Stimulated activated CD4-positive, alpha-beta T cell treated with anti-CD3 and anti-CD28 coated beads, Interleukin-4, amount 100 ng/mL, for 48 hours (primary cell): ENCODE results near the gene TMC2.

Experiments
- DNase-seq, 2 donors: peaks; one replicate each; pipeline ENCODE4 v3.0.0-alpha.2; 2020; ENCODE audit warnings: low read depth in 2 of 2

The TMC2 gene

GRCh38 chr20:2626853-2627541, 90.6 kb downstream of the TMC2 start:
- DNase-seq, result no peak

DNA sequence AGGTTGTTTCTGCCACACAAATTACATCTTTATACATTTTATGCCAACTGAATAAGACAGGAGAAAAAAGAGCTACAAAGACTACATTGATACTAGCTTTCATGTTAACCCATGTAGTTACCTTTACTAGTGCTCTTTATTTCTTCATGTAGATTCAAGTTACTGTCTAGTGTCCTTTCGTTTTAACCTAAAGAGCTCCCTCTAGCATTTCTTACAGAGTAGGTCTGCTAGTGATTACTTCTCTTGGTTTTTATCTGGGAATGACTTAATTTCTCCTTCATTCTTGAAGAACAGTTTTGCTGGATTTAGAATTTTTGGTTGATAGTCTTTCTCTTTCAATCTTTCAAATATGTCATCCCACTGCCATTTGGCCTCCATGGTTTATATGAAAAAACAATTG, 94.9 kb downstream of the TMC2 start:
- DNase-seq, result no peak

DNA sequence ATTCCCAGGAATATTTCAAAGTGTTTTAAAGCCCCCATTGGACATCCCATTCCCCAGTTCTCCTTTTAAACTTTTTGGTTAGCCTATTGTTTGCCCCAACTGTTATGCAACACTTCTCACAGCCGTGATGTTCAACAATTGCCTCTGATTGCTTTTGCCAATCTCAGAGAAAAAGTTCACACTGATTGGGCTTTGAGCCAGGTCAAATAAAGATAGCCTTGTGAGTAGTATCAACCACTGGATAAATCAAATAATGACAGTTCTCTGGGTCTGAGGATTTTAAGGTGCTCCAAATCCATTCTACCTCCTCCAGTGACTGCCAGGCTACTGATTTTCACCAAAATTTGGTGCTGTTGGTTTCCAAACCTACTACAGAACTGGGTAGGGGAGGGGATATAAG, 97.0 kb downstream of the TMC2 start:
- DNase-seq, result no peak

DNA sequence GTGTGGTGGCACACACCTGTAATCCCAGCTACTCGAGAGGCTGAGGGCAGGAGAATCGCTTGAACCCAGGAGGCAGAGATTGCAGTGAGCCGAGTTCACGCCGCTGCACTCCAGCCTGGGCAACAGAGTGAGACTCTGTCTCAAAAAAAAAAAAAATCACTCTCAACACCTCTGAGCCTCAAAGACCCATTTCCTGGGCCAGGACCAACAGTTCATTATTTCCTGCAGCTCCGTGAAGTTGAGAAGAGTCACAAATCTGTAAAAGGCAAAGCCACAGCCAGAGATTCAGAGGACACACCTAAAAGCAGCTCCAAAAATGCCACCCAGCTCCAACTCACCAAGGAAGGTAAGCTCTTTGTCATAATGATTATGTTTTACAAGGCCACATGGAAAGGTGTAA, 100.9 kb downstream of the TMC2 start:
- no peak for DNase-seq

DNA sequence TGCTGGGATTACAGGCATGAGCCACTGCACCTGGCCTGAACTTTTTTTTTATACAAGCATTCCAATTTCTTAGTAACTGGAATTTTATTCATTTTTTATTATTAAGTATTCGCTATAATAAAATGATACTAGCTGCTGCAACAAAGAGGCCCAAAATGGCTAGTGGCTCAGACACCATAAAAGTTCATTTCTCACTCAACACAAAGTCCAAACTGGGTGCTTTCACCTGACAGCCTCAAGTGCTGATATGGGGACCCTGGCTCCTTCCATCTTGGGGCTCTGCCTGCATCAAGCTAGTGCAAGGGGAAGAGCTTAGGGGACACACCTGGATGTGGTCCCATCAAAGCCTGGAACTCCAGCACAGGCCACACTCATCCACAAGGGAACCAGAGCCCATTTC, 103.9 kb downstream of the TMC2 start:
- no peak for DNase-seq

DNA sequence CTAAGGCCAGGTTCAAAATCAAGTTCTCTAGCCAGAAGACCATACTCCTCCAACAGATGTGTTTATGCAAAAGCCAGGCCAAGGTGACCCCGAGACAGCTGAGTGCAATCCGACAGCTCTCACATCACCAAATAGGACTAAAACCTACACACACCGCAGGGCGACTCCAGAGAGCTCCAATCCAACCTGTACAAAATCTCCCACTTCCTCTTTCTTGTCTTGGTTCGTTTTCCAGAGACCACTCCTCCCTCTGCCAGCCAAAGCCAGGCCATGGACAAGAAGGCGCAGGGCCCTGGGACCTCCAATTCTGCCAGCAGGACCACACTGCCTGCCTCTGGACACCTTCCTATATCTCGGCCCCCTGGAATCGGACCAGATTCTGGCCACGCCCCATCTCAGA, 104.5 kb downstream of the TMC2 start:
- no peak for DNase-seq

DNA sequence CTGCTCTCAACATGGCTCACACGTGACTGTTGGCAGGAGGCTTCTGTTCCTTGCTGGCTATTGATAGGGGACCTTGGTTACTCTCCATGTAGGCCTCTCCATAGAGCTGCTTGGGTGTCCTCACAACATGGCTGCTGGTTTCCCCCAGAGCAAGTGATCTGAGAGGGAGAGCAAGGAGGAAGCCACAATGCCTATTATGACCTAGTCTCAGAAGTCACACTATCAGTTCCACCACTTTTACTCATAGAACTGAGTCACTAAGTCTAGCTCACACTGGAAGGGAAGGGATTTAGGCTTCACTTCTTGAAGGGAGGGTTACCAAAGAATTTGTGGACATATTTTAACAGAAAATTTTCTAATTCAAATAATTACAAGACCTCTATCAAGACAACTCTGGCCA, 107.3 kb downstream of the TMC2 start:
- DNase-seq, result no peak

GRCh38 chr20:2651772-2652723, 115.7 kb downstream of the TMC2 start, which contains the start of gene NOP56:
Gene NOP56 (plus strand): TSS chr20:2652632. CDS start chr20:2652661, 29 bp downstream.
- peak; percentile 91 to 92 for DNase-seq

DNA sequence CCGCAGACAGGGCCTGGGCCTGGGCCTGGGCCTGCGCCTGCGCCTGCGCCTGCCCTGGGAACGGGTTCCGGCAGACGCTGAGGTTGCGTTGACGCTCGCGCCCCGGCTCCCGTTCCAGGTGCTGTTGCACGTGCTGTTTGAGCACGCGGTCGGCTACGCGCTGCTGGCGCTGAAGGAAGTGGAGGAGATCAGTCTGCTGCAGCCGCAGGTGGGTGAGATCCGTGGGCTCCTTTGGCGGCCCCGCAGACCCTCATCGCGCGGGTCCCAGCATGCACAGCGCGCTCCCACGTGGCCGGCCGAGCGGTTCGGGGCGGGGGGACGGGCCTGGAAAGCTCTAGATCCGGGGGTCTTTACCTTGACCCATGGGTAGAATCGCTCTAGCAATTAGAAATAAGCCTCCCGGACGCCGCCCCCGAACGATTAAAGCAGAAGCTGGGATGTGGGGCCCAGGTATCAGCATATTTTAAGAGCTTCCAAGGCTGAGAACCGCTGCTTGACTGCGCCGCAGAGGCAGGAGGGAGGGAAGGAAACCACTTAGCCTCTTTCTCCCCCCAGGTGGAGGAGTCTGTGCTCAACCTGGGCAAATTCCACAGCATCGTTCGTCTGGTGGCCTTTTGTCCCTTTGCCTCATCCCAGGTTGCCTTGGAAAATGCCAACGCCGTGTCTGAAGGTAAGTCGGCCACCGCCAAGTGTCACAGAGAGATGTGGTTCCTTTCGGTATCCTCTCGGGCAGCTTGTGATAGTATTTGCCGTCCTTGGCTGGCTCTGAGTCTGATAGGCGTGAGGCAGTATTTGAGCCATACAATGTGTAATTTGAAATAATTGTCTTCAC, 116.6 kb downstream of the TMC2 start:
- peak; percentile 38 to 48 for DNase-seq

DNA sequence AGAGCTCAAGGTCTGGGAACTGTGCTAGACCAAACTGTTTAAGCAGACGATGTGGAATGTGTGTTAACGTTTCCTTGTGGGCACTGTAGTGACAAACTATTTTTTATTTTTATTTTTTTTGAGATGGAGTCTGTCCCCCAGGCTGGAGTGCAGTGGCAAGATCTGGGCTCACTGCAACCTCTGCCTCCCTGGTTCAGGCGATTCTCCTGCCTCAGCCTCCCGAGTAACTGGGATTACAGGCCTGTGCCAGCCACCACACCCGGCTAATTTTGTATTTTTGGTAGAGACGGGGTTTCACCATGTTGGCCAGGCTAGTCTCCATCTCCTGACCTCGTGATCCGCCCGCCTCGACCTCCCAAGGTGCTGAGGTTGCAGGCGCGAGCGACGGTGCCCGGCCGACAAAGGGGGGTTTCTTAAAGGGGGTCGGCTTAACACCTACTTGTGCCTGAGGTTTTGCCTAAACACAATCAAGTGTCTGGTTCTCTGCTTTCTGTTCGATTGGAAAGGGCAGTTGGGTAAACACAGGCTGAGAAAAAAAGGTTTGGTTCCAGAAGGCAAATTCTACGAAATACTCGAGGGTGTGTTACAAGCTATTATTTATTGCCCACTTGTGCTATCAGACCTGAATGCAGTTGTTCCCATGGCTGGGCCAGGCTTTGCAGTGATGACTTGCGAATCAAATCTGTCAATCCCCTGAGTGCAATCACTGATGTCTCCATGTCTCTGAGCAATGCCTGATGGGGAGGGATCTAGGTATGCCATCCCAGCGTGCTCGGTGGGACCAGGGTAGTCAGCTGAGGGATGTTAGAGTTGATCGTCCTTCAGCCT, 117.4 kb downstream of the TMC2 start:
- DNase-seq, result no peak

DNA sequence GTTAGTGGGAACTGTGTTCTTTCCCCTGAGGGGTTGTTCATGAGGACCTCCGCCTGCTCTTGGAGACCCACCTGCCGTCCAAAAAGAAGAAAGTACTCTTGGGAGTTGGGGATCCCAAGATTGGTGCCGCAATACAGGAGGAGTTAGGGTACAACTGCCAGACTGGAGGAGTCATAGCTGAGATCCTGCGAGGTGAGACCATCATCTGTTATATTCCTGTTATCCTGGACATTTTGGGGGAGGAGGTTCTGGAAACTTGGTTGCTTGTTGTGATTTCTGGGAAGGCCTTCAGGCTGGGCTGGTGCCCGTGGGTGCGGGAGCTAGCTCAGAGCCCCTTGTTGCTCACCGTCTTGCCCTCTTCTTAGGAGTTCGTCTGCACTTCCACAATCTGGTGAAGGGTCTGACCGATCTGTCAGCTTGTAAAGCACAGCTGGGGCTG, 118.0 kb downstream of the TMC2 start:
- no peak for DNase-seq

DNA sequence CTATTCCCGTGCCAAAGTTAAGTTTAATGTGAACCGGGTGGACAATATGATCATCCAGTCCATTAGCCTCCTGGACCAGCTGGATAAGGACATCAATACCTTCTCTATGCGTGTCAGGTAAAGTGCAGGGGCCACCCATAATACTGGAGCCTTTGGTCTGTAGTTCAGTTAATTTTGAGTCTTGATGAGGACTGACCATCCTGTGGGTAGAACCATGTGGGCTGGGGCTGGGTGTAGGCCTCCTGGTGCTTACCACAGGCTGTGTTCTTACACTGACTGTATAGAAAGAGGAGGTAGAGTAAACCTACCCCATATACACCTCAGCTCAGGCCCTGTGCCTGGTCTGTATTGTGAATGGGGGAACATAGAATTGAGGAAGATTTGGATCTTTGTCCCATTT, 118.5 kb downstream of the TMC2 start:
- no peak for DNase-seq

GRCh38 chr20:2655331-2656116, 119.2 kb downstream of the TMC2 start:
- DNase-seq, result no peak

DNA sequence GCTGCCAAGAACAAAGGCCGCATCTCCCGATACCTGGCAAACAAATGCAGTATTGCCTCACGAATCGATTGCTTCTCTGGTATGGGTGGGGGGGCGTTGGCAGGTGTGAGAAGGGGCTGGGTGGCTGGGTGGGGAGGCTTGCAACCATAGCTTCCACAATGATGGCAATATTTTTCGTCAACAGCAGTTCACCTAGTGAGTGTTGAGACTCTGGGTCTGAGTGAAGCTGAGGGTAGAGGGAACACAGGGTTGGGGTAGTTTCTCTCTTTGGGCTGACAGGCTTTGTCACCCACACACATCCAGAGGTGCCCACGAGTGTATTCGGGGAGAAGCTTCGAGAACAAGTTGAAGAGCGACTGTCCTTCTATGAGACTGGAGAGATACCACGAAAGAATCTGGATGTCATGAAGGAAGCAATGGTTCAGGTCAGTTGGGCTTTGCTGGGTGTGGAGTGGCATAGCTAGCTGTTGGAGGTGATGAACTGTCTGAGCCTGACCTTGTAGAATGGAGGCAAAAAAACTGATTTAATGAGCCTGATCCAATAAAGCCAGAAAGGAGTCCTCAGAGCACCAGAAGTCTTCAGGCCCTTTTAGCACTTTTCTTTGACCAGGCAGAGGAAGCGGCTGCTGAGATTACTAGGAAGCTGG, 120.2 kb downstream of the TMC2 start:
- DNase-seq, result no peak

DNA sequence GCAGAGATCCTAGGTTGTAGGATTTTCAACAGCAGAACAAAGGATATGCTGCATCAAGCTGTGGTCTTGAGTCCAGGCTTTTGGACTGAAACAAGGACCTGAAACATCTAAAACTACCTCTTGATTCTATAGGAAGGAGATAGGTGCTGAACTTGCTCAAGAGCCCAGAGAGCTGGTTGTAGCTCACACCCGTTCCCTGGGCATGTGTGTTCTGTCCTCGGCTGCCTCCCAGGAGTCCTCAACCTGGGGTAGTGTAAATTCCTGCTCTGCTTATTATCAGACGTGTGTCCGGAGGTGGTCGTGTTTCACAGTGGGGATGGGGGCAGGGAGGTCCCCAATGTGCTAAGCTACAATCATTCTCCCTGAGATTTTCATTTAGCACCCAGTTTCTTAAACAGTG, 120.9 kb downstream of the TMC2 start:
- DNase-seq, result no peak

GRCh38 chr20:2657674-2658073, 121.3 kb downstream of the TMC2 start:
- DNase-seq, result no peak

GRCh38 chr20:2658414-2659354, 122.3 kb downstream of the TMC2 start:
- no peak for DNase-seq

GRCh38 chr20:2659547-2659946, 123.2 kb downstream of the TMC2 start:
- DNase-seq, result no peak
